ENCODE data around the gene RXRB. TPM values are rescaled to one million over a fixed set of nuclear protein-coding genes. Genes with fewer than 3 reads are reported as not detected.

RXRB gene
- total and polyA plus RNA-seq, 2 of the 8 experiments (the other 6 are each of a cell fraction or from before 2014, with no cell fraction given), result 13.0 to 18.1 TPM

GRCh38 chr6:33204165-33204414 is 3.6 kb upstream of the RXRB start:
- WGBS, 2 experiments (ENCODE audit: extremely low coverage in 1 of 2, insufficient coverage in 1 of 2, insufficient read length in 1 of 2, insufficient replicate concordance in 2 of 2, low coverage in 1 of 2, low lambda C conversion rate in 2 of 2, missing lambda C conversion rate in 1 of 2), result 6% methylated on average over 2 of the region's 4 CpGs; no CpG with 5 or more reads in 1 of the 2 experiments
- POLR2A ChIA-PET (ENCODE audit: partially characterized antibody), result interaction anchor here (0.6 to 2.0 kb wide), 5 partner anchors 9 to 232 kb away, joined by 3 to 16 read pairs (median 9); partner anchors contain the start of genes B3GALT4, RPS18 and VPS52

More at GRCh38 chr6:33204165-33204414, 3.6 kb upstream of the RXRB start:
- no peak overlapping the region for H3K23ac ChIP-seq (ENCODE audit: insufficient read length)
- no peak overlapping the region for H3K4ac ChIP-seq (replicated peaks; ENCODE audit: insufficient read length, low read depth, low read length)
- H4K8ac ChIP-seq (ENCODE audit: extremely low read depth, insufficient read depth, low read length), result no peak overlapping the region
- H4K91ac ChIP-seq (replicated peaks; ENCODE audit: insufficient read length, low read length), result no peak overlapping the region
- peak overlapping the region; percentile 72 to 97 for H3K4me2 ChIP-seq (ENCODE audit: insufficient read depth in 1 of 2, low read depth in 2 of 2, low read length in 2 of 2)
- peaks cover 9 to 32% (median 25%) of the 10 kb centered on the region in 4 experiments; a peak in 6 of 7 replicates for H3K27me3 ChIP-seq (replicated peaks in 1 of 4; ENCODE audit: control insufficient read depth in 3 of 4, extremely low read depth in 1 of 4, insufficient read depth in 3 of 4, low read length in 3 of 4)
- 0 out of 2 replicates have a peak, but pooled peaks have one; percentile 4 for TF ChIP-seq POLR2AphosphoS5 (IDR thresholded peaks at IDR 0.05; ENCODE audit: low read depth, low read length)
- no peak for TF ChIP-seq KDM1A (IDR thresholded peaks at IDR 0.05; ENCODE audit: borderline replicate concordance, low read length)
- TF ChIP-seq E2F6 (IDR thresholded peaks at IDR 0.05), result no peak
- 0 out of 2 replicates have a peak overlapping the region, but pooled peaks have one; percentile 12 for H2BK12ac ChIP-seq (ENCODE audit: low read depth, low read length)
- no peak overlapping the region for H3K56ac ChIP-seq (replicated peaks; ENCODE audit: insufficient read length, low read depth, low read length)
- H3K4me1 ChIP-seq (replicated peaks in 1 of 4; ENCODE audit: control insufficient read depth in 3 of 4, insufficient read depth in 4 of 4, low read length in 3 of 4), result peaks cover 4 to 40% (median 13%) of the 10 kb centered on the region in 4 experiments
- no peak overlapping the region for H3K9ac ChIP-seq (replicated peaks in 1 of 4; ENCODE audit: extremely low read depth in 1 of 4, low read depth in 3 of 4, low read length in 3 of 4)
- no peak overlapping the region for H2BK120ac ChIP-seq (replicated peaks; ENCODE audit: low read depth, low read length)
- H3K23me2 ChIP-seq (ENCODE audit: low read depth, low read length), result peaks cover 34% of the 10 kb centered on the region
- H2BK20ac ChIP-seq (ENCODE audit: low read length), result peak overlapping the region; percentile 13; the same call in 1 of the 2 replicates
- H3K79me1 ChIP-seq (ENCODE audit: low read depth, low read length), result peaks cover 16% of the 10 kb centered on the region
- 0 out of 2 replicates have a peak overlapping the region, but pooled peaks have one; percentile 19 for H2BK15ac ChIP-seq (ENCODE audit: low read length)
- H3K27ac ChIP-seq (ENCODE audit: low read depth, low read length), result no peak overlapping the region
- H2AK5ac ChIP-seq (ENCODE audit: low read depth, low read length), result no peak overlapping the region
- peak overlapping the region in 1 of 4 experiments; percentile 93; a peak in 2 of 8 replicates for H3K4me3 ChIP-seq (ENCODE audit: extremely low read depth in 1 of 4, insufficient read depth in 2 of 4, low read depth in 3 of 4, low read length in 4 of 4)
- FAIRE-seq (no peak), DNase-seq (ENCODE audit: low read depth in 1 of 2, low spot score in 2 of 2) (no peak)
- H2BK5ac ChIP-seq (ENCODE audit: low read depth, low read length), result no peak overlapping the region
- H2AFZ ChIP-seq (ENCODE audit: low read length), result no peak overlapping the region
- H3K18ac ChIP-seq (ENCODE audit: extremely low read depth, low read length), result no peak overlapping the region
- no peaks in the 10 kb centered on the region for H3K9me3 ChIP-seq (ENCODE audit: insufficient read depth in 2 of 2, low read depth in 1 of 2, low read length in 1 of 2)
- peaks cover 3 to 22% of the 10 kb centered on the region in 2 experiments; a peak in 3 of 4 replicates for H3K79me2 ChIP-seq (ENCODE audit: control insufficient read depth in 1 of 2, insufficient read depth in 2 of 2, low read length in 2 of 2)
- H4K20me1 ChIP-seq (replicated peaks in 1 of 2; ENCODE audit: control insufficient read depth in 1 of 2, insufficient read depth in 2 of 2, low read length in 2 of 2), result peaks cover 5 to 20% of the 10 kb centered on the region in 2 experiments
- H3K14ac ChIP-seq (ENCODE audit: insufficient read length), result no peak overlapping the region
- H3K36me3 ChIP-seq (ENCODE audit: control insufficient read depth in 2 of 4, insufficient read depth in 4 of 4, low read length in 3 of 4), result peaks cover 7 to 23% (median 14%) of the 10 kb centered on the region in 4 experiments
- H4K5ac ChIP-seq (ENCODE audit: insufficient read length, low read depth, low read length), result no peak overlapping the region
- CTCF ChIA-PET (ENCODE audit: partially characterized antibody), result interaction anchor here (0.6 to 2.4 kb wide), 3 partner anchors 11 to 203 kb away, joined by 3 to 23 read pairs (median 6); no protein-coding TSS in a partner anchor

Measured in H1 (cell line).